MM.1S (cell line): ENCODE data around the gene MGA.

Experiments used
- CTCF ChIP-seq: fragments of 300-600 bp; sonication (generic); IDR thresholded peaks from 2 replicates; pipeline ENCODE4 v1.5.1; 2016; ENCODE audit warnings: antibody characterized with exemption, low read length, mixed read lengths
- EZH2 ChIP-seq: fragments of 300-600 bp; sonication (generic); optimal IDR thresholded peaks from 2 replicates; pipeline ENCODE3; 2017; ENCODE audit warnings: low read depth, mild to moderate bottlenecking, antibody characterized with exemption, low read length, mixed read lengths
- EZH2phosphoT487 ChIP-seq: fragments of 300-600 bp; sonication (generic); IDR thresholded peaks from 2 replicates; pipeline ENCODE4 v1.6.1; 2018; ENCODE audit warnings: antibody characterized with exemption, low read length

GRCh38 chr15:41661518-41662225 is 1.5 kb downstream of the MGA start:
- TF ChIP-seq EZH2phosphoT487 (no peak), CTCF (no peak), EZH2 (no peak)
